ENCODE results near the gene TRIM6.

Gene TRIM6

DNA sequence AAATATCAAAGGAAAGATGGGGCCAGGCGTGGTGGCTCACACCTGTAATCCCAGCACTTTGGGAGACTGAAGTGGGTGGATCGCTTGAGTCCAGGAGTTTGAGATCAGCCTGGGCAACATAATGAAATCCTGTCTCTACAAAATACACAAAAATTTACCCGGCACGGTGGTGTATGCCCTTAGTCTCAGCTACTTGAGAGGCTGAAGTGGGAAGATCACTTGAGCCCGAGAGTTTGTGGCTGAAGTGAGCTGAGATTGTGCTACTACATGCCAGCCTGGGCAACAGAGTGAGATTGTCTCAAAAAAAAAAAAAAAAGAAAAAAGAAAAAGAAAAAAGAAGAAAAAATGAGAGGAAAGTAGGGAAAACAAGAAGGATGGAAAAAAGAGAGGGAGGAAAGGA, 3.8 kb upstream of the TRIM6 start:
- TF ChIP-seq, protein P1, sequence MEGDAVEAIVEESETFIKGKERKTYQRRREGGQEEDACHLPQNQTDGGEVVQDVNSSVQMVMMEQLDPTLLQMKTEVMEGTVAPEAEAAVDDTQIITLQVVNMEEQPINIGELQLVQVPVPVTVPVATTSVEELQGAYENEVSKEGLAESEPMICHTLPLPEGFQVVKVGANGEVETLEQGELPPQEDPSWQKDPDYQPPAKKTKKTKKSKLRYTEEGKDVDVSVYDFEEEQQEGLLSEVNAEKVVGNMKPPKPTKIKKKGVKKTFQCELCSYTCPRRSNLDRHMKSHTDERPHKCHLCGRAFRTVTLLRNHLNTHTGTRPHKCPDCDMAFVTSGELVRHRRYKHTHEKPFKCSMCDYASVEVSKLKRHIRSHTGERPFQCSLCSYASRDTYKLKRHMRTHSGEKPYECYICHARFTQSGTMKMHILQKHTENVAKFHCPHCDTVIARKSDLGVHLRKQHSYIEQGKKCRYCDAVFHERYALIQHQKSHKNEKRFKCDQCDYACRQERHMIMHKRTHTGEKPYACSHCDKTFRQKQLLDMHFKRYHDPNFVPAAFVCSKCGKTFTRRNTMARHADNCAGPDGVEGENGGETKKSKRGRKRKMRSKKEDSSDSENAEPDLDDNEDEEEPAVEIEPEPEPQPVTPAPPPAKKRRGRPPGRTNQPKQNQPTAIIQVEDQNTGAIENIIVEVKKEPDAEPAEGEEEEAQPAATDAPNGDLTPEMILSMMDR (IDR thresholded peaks at IDR 0.05) = no peak

DNA sequence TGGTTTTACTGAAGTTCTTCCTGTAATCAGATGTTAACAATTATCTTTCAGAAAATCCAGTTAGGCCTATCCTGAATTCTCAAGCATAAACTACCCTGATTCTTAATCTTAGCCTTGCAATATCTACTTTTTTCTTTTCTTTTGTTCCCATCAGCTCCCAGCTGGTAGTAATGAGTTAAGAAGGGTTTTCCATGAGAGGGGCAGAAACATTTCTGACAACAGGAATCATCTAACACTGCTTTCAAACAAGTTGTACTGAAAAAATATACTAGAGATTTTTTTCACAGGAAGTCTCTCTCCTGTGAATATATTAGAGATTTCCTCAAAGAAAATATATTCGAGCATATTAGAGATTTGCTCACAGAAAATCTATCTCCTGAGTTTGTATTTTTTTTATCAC, 3.3 kb upstream of the TRIM6 start:
- TF ChIP-seq, protein P1 (IDR thresholded peaks at IDR 0.05) = no peak

DNA sequence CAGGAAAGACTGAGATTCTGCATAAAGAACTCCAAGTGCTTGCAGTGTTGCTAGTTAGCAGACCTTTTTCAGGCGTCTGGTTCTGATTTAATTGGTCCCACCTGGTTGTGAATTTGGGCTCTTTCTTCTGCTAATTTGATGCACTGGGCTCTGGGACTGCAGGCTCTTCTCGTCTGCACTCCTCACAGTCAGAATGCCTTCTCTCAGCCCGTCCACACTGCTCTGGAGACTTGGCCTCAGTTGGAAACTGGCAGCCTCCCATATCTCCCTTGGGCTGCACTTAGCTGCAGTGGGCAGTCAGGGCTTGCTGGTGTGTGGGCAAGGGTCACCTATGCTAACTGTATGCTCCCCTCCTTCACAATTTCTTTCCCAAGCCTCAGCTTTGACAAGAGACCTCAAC, 1.5 kb downstream of the TRIM6 start:
- TF ChIP-seq, protein P1 (IDR thresholded peaks at IDR 0.05) = no peak

DNA sequence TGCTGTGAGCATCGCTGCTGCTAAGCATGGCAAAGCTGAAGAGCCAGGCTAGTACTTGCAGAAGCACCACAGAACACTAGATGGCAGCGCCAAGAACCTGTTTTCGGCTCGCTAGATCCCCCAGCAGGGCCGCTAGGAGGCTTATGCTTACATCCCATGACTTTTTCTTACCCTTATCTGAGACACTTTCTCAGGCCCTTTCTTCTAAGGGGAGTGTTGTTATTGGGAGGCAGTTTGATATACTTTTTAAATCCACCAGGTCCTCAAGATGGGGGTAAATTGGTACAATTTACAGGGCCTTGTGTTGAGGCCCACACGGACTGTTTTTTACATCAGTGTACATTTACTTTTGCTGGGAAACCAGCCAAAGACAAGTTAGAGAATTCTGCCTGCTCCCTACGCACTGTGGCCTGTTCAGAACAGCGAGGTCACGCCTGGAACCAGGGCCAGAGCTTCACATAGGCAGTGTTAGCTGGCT, 4.0 kb downstream of the TRIM6 start:
- TF ChIP-seq, protein P1 (IDR thresholded peaks at IDR 0.05) = peak; percentile 82

DNA sequence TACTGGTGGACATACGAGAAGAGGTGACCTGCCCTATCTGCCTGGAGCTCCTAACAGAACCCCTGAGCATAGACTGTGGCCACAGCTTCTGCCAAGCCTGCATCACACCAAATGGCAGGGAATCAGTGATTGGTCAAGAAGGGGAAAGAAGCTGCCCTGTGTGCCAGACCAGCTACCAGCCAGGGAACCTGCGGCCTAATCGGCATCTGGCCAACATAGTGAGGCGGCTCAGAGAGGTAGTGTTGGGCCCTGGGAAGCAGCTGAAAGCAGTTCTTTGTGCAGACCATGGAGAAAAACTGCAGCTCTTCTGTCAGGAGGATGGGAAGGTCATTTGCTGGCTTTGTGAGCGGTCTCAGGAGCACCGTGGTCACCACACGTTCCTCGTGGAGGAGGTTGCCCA, 6.9 kb downstream of the TRIM6 start:
- TF ChIP-seq, protein P1 (IDR thresholded peaks at IDR 0.05) = no peak

DNA sequence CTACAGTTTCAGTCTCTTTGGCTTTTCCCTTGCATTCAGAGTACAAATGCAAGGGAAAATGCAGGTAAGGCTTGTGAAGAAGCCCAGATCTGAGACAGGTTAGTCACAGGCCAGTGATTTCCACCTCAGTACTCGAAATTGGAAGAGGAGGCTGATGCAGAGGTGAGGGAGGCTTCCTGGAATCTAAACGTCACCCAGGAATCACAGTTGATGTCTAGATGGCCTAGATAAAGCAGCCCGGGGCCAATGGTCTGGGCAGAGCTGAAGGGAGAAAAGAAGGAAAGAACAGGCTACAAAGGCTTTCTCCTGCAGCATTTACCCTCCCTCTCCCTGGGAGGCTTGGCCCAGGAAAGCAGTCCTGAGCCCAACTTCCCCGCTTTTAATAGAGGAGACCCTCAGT, 8.5 kb downstream of the TRIM6 start:
- TF ChIP-seq, protein P1 (IDR thresholded peaks at IDR 0.05) = no peak

DNA sequence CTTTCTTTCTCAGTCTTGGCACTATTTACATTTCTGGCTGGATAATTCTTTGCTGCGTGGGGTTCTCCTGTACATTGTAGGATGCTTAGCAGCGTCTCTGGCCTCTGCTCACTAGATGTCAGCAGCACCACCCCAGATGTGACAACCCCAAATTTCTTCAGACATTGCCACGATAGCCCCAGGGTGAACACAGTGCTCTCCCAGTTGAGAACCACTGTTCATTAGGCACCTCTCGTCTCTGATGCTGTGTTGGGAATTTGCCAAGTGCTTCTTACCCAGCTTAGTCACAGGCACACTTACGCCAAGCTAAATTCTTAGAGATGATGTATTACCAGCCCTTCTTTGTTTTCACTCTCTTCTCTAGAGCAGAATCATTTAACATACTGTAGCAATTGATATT, 9.4 kb downstream of the TRIM6 start:
- TF ChIP-seq, protein P1 (IDR thresholded peaks at IDR 0.05) = no peak

DNA sequence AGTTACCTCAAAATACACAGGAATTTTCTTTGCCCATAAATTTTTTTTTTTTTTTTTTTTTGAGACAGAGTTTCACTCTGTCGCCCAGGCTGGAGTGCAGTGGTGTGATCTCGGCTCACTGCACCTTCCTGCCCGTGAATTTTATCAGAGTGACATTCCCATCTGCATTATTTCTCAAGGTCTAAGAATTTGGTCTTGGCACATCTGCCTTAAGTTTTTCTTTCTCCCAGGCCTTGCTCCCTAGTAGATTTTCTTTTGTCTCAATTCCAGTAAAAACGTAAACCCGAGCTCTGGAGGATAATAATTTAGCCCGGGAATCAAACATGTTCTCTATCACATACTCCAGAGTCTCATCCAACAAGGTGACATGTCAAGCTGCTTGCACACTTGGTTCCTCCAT, 12.4 kb downstream of the TRIM6 start:
- TF ChIP-seq, protein P1 (IDR thresholded peaks at IDR 0.05) = no peak

All from LNCAP (cell line).